Stimulated activated CD8-positive, alpha-beta memory T cell treated with anti-CD3 and anti-CD28 coated beads, Interleukin-12 subunit alpha, Interleukin-12 subunit beta, amount 100 ng/mL, for 4 hours (primary cell): ENCODE results near the gene NRXN3.

ENCODE experiments used
- DNase-seq: peaks from one replicate; pipeline ENCODE4 v3.0.0-alpha.2; 2020; ENCODE audit warnings: low read depth

Gene NRXN3

DNA sequence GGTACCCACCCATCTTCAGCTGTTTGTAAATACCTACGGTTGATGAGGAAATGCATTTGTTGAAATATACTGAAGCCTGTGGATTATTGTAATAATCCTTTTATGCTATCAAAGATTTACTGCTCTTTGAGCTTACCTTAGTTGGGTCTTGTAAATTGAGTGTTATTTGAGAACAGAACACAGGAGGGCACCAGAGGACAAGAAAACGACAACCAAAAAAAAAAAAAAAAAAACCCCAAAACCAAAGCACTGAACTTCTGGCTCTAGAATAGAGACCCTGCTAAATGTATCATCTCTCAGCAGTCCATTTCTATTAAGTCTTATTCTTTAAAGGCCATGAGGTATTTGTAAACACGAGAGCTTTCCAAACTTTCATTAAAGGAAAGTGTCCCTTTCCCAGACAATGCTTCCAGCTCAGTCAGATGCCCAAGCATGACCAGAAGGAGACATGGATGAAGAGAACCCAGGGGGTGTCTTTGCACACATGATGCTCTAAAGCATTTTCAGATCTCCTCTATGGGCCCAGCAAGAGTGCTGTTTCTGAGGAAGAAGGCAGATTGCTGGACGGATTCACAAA lies 763.9 kb downstream of the NRXN3 start:
- DNase-seq: no peak

- DNase-seq: no peak
Measured at GRCh38 chr14:78946949-78947348, 776.8 kb downstream of the NRXN3 start.

DNA sequence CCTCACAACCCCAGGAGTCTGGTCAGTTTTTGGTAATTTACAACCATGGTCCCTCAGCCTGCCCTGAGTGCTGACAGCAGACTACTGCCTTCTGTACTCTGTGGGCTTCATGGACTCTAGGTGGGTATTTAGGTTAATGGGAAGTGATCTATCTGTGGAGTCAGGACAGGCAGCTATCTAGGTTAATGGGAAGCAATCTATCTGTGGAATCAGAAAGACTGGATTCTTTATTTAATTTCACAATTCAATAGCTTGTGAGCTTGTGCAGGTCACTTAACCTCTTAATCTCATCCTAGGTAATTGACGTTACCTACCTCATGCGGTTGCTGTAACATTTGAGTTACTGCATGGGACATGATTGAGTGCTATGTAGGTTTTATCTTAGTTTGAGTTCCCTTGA lies 777.5 kb downstream of the NRXN3 start:
- no peak for DNase-seq

GRCh38 chr14:78950649-78951048 lies 780.5 kb downstream of the NRXN3 start:
- DNase-seq: no peak

GRCh38 chr14:78951602-78952001 lies 781.4 kb downstream of the NRXN3 start:
- no peak for DNase-seq

- DNase-seq: no peak
Measured at GRCh38 chr14:78959674-78960264, 789.6 kb downstream of the NRXN3 start.

DNA sequence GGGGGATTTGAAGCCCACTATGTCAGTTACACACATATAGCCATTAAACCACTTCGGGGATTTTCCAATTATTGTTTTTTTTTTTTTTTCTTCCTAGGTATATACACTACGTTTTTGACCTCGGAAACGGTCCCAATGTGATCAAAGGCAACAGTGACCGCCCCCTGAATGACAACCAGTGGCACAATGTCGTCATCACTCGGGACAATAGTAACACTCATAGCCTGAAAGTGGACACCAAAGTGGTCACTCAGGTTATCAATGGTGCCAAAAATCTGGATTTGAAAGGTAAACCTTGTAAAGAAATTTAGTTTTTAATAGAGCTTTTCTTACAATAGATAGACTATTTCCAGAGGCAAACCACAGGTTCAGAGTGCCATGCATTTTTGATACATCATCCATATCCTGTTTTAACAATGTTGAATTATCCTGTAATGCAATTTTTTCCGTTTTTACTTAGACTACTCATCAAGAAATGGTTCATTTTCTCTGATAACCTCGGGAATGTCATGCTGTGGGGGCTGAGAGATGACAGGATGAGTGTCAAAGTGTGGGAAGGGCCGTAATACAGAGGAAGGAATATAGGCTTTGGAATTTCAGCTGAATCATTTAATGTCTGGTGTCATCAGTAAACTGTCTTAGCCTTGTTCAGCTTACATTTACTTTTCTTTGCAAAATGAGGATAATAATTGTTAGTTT lies 797.1 kb downstream of the NRXN3 start:
- DNase-seq: no peak

DNA sequence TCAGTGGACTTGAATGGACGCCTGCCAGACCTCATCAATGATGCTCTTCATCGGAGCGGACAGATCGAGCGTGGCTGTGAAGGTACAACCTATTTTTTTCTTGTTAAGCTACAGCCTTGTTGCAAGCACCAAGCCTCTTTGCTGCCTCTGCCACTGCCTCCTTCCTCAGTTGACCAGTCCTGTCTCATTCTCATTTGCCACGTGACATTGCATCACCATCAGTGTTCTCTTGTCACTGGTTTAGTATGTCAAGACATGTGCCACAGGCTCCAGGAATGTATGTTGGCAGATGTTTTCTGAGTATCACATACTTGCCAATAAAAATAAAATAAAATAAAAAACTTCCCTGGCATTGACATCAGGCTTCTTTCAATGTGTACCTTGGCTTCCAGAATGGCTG lies 798.1 kb downstream of the NRXN3 start:
- DNase-seq: no peak

- DNase-seq: no peak
Measured at GRCh38 chr14:78970677-78971076, 800.5 kb downstream of the NRXN3 start.

- DNase-seq: no peak
Measured at GRCh38 chr14:78972440-78972839, 802.3 kb downstream of the NRXN3 start.

GRCh38 chr14:78974691-78975090 lies 804.5 kb downstream of the NRXN3 start:
- DNase-seq: no peak

- DNase-seq: no peak
Measured at GRCh38 chr14:78975734-78976133, 805.6 kb downstream of the NRXN3 start.

DNA sequence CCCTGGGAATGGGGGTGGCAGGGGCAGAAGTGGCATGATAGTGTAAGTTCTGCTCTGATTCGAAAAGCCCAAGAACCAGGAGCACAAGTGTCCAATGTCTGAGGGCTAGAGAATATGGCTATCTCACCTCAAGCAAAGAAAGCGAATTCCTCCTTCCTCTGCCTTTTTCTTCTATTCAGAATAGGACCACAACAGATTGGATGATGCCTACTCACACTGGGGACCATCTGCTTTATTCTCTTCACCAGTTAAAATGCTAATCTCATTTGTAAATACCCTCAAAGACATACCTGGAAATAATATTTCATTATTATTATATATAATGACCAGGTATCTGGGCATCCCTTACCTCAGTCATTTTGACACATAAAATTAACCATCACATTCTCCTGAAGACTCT lies 808.7 kb downstream of the NRXN3 start:
- no peak for DNase-seq

- no peak for DNase-seq
Measured at GRCh38 chr14:78982551-78982950, 812.4 kb downstream of the NRXN3 start.

DNA sequence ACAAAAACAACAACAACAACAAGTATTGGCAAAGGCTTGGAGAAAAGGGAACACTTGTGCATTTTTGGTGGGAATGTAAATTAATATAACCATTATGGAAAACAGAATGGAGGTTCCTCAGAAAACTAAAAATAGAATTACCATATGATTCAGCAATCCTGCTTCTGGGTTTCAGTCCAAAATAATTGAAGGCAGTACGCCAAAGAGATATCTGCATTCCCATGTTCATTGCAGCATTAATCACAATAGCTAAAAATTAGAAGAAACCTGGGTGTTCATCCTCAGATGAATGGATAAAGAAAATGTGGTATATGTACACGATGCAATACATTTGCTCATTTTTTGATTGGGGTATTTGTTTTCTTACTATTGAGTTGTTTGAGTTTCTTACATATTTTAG lies 813.0 kb downstream of the NRXN3 start:
- no peak for DNase-seq

GRCh38 chr14:78985668-78986381 lies 815.7 kb downstream of the NRXN3 start:
- no peak for DNase-seq

DNA sequence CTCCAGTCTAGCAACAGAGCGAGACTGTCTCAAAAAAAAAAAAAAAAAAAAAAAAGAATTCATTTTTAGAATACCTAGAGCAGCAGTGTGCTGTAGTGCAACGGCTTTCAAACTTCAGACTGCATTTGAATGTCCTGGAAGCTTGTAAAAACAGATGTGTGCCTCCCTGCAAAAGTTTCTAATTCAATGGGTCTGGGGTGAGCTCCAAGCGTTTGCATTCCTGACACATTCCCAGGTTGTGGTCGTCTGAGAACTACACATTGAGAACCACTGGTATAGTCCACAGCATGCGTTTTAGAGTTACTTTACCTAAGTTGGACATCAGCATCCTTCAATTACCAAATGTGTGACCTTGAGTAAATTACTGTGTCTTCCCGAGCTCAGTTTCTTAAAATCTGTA lies 816.8 kb downstream of the NRXN3 start:
- no peak for DNase-seq

GRCh38 chr14:78989221-78989620 lies 819.0 kb downstream of the NRXN3 start:
- no peak for DNase-seq

GRCh38 chr14:78992867-78993266 lies 822.7 kb downstream of the NRXN3 start:
- DNase-seq: no peak

DNA sequence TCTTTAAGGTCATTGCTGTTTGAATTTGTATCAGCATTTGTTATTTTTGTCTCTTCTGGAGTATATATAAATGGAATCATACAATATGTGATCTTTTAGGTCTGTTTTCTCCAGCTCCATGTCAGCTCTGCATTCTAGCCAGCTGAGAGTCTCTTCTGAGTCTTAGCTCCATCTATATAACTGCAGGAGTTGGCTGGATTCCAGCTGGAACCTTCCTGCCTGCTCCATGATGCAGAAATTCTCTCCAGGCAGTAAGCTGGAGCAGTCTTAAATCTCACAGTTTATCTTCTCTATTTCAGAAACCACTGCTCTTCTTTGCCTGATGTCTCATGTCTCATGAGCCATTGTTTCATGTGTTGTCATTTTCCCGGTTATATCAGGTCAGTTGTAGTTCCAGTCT lies 827.6 kb downstream of the NRXN3 start:
- no peak for DNase-seq

GRCh38 chr14:79009286-79009685 lies 839.1 kb downstream of the NRXN3 start:
- no peak for DNase-seq

DNA sequence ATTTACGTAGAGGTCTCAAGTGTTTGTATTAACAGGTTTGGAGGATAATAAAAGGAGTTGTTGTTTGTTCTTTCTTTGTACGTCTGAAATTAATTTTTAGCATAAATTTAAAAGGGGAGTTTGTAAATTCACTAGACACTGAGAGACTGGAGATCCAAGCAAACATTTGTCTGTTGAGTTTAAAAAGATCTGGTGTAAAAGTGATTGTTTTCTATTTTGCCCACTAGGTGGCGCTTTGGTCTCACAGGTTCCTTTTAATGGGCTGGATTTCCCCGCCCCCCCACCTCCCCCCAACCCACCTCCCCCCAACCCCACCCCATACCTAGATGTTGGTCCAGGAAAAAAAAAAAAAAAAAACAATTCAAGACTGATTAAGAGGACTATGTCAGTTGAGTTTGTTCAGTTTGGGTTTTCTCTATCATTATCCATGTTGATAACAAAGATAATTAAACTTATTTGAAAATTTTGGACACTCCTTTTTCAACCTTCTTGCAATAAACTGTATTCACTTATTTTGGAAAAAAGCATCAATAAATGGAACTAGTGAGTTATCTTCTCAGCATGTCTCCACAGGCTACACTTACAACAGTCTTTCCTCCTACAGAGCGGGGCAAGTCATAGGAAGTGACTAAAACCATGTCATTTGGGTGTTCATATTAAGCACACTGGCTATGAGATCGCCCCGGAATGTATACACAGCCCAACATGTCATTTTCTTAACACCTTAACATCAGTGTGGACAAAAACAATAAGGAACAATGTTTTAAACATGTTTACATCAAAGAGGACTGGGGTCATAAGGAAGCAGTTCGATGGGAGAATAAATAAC lies 841.1 kb downstream of the NRXN3 start:
- no peak for DNase-seq

- no peak for DNase-seq
Measured at GRCh38 chr14:79011920-79012204, 841.7 kb downstream of the NRXN3 start.
